GM18870 (cell line): ENCODE results near the gene PTPN1.

Experiments
- ATAC-seq: cut with Tn5 transposase; IDR thresholded peaks from one replicate; pipeline ENCODE4 v1.9.1; 2021; ENCODE audit warnings: moderate library complexity; ENCODE audit not compliant: unreplicated experiment

The PTPN1 gene

GRCh38 chr20:50510706-50511542 lies 741 bp downstream of the PTPN1 start:
- no peak for ATAC-seq

GRCh38 chr20:50512323-50512722 lies 2.1 kb downstream of the PTPN1 start:
- ATAC-seq, result no peak

- no peak for ATAC-seq
These were observed 3.2 kb downstream of the PTPN1 start for GRCh38 chr20:50513169-50514034.

- ATAC-seq, result no peak
These were observed 3.8 kb downstream of the PTPN1 start for GRCh38 chr20:50514035-50514337.

GRCh38 chr20:50514750-50515149 lies 4.6 kb downstream of the PTPN1 start:
- ATAC-seq, result no peak

GRCh38 chr20:50515471-50516106 lies 5.4 kb downstream of the PTPN1 start:
- ATAC-seq, result no peak

GRCh38 chr20:50516180-50516934 lies 6.2 kb downstream of the PTPN1 start:
- ATAC-seq, result peak; percentile 40

- ATAC-seq, result no peak
These were observed 7.0 kb downstream of the PTPN1 start for GRCh38 chr20:50516935-50517816.

GRCh38 chr20:50517817-50518154 lies 7.6 kb downstream of the PTPN1 start:
- ATAC-seq, result no peak

GRCh38 chr20:50518270-50518721 lies 8.1 kb downstream of the PTPN1 start:
- no peak for ATAC-seq

GRCh38 chr20:50519036-50519762 lies 9.0 kb downstream of the PTPN1 start:
- ATAC-seq, result no peak

- no peak for ATAC-seq
These were observed 10.2 kb downstream of the PTPN1 start for GRCh38 chr20:50520222-50520880.

- no peak for ATAC-seq
These were observed 11.3 kb downstream of the PTPN1 start for GRCh38 chr20:50521221-50522052.

- no peak for ATAC-seq
These were observed 12.0 kb downstream of the PTPN1 start for GRCh38 chr20:50522053-50522674.

GRCh38 chr20:50523552-50524167 lies 13.5 kb downstream of the PTPN1 start:
- ATAC-seq, result no peak

GRCh38 chr20:50525681-50526080 lies 15.5 kb downstream of the PTPN1 start:
- ATAC-seq, result no peak

- no peak for ATAC-seq
These were observed 16.3 kb downstream of the PTPN1 start for GRCh38 chr20:50526403-50526989.
